Measurements from ENCODE around the gene GFRAL.

The GFRAL gene

GRCh38 chr6:55437141-55437540 lies 109.9 kb downstream of the GFRAL start:
- no peak for DNase-seq

GRCh38 chr6:55438203-55438602 lies 110.9 kb downstream of the GFRAL start:
- no peak for DNase-seq

- DNase-seq, result no peak
Measured at GRCh38 chr6:55443238-55444134, 116.2 kb downstream of the GFRAL start.

GRCh38 chr6:55445648-55446204 lies 118.5 kb downstream of the GFRAL start:
- no peak for DNase-seq

GRCh38 chr6:55447891-55448290 lies 120.6 kb downstream of the GFRAL start:
- DNase-seq, result no peak

GRCh38 chr6:55448451-55448850 lies 121.2 kb downstream of the GFRAL start:
- no peak for DNase-seq

- no peak for DNase-seq
Measured at GRCh38 chr6:55449225-55449624, 122.0 kb downstream of the GFRAL start.

GRCh38 chr6:55450005-55450404 lies 122.7 kb downstream of the GFRAL start:
- no peak for DNase-seq

Measured in NCI-H1436 (cell line).